GM12892 (cell line): ENCODE measurements around the gene ADGRD1.

Experiments
- POLR2A ChIP-seq: IDR thresholded peaks from 2 replicates; pipeline ENCODE4 v1.6.1; 2011; ENCODE audit warnings: low read depth, low read length, control low read depth
- POLR2AphosphoS5 ChIP-seq: IDR thresholded peaks from 2 replicates; pipeline ENCODE4 v1.6.1; 2011; ENCODE audit warnings: low read depth, low read length, control low read depth
- TAF1 ChIP-seq: IDR thresholded peaks from 2 replicates; pipeline ENCODE4 v1.6.1; 2011; ENCODE audit warnings: low read depth, mild to moderate bottlenecking, control low read depth, low read length, borderline replicate concordance

DNA sequence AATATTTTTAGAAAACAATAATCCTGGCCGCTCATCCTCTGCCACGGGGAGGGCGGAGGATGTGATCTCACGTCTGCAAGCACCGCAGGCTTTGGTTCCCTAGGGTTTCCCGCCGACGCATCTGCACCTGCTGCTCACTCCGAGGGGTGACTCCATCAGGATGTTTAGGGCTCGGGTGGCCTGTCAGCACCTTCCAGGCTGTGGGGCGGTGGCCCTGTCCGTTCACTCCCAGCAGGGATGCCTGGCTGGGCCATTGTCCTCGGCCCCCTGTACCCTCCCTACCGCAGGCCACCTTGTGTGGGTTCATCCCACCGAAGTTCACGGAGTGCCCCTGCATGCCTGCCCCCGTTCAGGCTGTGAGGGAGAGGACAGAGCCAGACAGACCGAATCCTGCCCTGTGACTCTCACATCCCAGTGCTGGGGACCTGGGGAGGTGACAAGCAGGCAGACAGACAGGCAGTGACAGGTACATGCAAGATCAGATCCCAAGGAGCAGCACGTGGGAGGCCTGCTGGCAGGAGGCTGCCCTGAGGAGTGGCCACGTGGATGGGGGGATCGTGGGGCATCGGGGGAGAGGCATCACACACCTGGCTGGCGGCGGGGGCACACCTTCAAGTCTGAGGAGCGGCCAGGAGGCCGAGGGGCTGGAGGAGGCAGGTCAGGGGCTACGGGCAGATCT lies 112.6 kb downstream of the ADGRD1 start:
- TF ChIP-seq POLR2A (no peak), TAF1 (no peak), POLR2AphosphoS5 (no peak)
